Measurements from ENCODE around the gene ANXA4.
"Not testable (repeated sequence)": the region's sequence is repeated elsewhere in the genome, so short reads cannot be mapped to it uniquely, and the experiment has no call there.

The ANXA4 gene

GRCh38 chr2:69755862-69756467, 14.0 kb downstream of the ANXA4 start:
- DNase-seq, result no peak

- DNase-seq, result no peak
These were observed 20.1 kb downstream of the ANXA4 start for GRCh38 chr2:69762025-69762424.

- DNase-seq, result no peak
These were observed 20.9 kb downstream of the ANXA4 start for GRCh38 chr2:69762513-69763494.

- not testable (repeated sequence) for DNase-seq
These were observed 21.9 kb downstream of the ANXA4 start for GRCh38 chr2:69763831-69764230.

DNA sequence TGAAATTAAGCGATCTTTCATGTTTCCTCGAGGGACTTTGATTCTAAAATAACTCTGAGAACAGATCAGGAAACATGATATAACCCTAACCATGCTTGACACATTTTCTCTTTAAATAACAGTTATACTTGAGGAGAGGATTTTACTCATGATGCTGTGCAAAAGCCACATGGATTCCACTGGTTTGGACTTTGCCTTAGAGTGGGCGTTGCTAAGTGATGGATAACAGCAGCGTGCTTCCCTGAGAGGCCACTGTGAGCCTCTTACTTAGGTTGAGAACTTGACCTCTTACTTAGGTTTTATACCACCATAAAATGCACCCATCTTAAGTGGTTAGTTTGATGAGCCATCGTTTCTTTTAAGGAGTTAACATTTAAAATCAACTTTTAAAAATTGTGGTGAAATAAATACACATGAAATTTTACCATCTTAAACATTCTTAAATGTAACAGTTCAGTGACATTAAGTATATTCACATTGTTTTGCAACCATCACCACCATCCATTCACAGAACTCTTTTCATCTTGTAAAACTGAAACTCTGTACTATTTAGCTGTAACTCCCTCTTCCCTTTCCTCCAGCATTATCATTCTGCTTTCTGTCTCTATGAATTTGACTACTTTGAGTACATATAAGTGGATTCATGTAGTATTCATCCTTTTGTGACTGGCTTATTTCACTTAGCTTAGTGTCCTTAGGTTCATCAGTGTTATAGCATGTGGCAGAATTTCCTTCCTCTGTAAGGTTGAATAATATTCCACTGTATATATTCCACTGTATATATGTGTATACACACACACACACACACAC, 22.6 kb downstream of the ANXA4 start:
- no peak for DNase-seq

DNA sequence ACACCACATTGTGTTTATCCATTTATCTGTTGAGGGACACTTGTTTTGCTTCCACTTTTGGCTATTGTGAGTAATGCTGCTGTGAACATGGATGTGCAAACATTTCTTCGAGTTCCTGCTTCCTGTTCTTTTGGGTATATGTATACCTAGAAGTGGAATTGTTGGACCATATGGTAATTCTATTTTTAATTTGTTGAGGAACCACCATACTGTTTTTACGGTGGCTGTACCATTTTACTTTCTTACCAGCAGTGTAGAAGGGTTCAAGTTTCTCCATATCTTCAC, 23.1 kb downstream of the ANXA4 start:
- DNase-seq, result no peak

DNA sequence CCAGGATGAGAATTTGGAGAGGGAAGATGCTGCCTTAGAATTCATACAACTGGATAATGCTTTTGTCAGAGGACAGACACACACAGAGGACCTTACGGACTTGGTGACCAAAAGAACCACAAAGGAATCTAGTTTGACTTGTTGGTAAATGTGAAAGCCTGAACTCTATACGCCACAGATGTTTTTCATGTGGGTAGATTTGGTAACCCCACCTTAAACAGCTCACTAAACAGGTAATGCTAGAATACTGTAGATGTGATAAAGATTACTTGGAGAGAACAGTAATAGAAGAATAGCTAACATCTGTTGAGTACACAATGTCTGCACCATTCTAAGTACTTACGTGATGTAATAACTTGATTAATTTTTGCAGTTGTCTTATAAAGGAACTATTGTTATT, 24.1 kb downstream of the ANXA4 start:
- DNase-seq, result no peak

DNA sequence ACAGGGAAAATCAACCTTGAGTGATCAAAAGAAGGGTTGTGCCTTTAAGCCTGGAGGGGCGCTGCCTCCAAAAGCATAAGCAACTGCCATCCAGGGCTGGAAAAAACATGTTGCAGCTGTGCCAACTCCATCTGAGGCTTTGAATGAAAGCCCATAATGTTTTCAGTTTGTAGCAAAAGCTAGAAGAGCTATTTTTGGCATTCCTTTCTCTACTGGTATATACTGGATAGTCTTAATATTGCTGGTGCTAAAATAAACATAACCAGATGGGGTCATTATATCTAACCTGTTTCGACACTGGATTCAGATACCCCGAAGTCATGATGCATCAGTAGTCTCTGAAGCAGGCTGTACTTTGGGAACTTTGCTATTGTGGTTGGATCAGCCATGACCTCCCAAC, 25.1 kb downstream of the ANXA4 start:
- DNase-seq, result no peak

DNA sequence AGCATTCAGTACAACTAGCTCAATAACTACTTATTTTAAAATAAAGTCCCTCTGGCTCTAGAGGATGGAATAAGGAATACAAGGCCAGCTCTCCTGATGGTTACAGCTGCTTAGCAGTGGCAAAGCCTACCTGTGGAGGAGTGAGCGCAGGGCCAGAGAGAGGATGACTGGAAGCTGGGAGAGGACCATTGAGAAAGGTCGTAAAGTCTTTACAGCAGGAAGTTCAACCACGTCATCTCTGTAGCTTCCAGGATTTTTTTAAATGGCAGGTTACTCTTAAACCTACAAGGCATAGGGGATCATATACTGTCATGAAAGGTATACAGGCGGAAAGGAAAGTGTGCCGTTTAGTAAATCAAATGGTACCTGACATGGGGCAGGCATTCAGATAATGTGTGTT, 26.3 kb downstream of the ANXA4 start:
- DNase-seq, result no peak

DNA sequence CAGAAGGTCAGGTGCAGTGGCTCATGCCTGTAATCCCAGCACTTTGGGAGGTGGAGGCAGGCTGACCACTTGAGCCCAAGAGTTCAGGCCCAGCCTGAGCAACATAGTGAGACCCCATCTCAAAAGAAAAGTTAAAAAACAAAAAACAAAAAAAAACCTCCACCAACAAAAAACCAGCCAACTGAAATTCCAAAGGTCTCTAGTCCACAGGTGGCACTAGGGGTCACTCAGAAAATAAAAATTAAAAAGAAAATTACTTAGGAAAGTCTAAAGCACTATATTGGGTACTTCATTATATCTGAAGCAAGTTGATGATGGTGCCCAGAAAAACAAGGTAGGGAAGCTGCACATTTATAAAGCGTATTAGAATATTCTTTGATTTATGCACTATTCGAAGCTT, 26.9 kb downstream of the ANXA4 start:
- DNase-seq, result no peak

GRCh38 chr2:69769272-69769671, 27.3 kb downstream of the ANXA4 start:
- DNase-seq, result no peak

DNA sequence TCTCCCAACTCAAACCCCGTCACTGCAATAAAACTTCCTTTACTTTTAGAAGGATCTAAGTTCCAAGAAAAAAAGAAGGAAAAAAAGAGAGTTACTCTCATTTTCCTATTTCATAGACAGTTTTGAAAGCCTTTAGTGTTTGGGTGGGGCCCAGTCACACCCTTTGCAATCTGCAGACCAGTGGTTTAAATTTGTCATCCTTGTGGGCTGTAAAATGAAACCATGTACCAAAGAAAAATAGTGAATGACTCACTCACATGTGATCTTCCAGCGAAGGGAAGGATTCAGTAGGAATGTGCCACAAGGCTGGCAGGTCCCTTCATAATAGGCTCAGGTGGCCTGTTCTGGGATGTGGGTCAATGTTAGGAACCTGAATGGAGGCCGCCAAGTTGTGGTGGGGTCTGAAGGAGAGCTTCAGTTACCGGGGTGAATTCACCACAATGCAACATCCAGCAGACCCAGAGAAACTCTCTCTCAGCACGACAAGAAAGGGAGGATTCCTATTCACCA, 28.3 kb downstream of the ANXA4 start:
- DNase-seq, result no peak

GRCh38 chr2:69770747-69771146, 28.8 kb downstream of the ANXA4 start:
- no peak for DNase-seq

DNA sequence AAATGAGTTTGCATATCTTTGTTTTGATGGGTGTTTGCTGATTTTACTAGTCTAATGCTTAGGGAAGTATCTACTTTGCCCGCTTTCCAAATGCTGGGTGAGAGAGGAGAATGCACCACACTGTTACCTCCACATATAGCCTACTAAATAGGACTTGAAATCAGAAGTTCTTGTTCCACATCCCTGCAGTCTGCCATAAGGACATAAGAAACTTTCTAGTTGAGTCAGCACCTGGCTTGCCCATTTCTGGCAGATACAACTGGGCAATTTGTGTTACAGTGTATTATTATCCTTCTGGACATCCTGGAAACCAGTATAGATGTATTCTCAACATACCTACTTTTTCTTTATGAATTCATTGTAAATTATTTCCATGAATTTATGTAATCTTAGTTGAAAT, 29.5 kb downstream of the ANXA4 start:
- no peak for DNase-seq

- no peak for DNase-seq
These were observed 31.3 kb downstream of the ANXA4 start for GRCh38 chr2:69773206-69773605.

DNA sequence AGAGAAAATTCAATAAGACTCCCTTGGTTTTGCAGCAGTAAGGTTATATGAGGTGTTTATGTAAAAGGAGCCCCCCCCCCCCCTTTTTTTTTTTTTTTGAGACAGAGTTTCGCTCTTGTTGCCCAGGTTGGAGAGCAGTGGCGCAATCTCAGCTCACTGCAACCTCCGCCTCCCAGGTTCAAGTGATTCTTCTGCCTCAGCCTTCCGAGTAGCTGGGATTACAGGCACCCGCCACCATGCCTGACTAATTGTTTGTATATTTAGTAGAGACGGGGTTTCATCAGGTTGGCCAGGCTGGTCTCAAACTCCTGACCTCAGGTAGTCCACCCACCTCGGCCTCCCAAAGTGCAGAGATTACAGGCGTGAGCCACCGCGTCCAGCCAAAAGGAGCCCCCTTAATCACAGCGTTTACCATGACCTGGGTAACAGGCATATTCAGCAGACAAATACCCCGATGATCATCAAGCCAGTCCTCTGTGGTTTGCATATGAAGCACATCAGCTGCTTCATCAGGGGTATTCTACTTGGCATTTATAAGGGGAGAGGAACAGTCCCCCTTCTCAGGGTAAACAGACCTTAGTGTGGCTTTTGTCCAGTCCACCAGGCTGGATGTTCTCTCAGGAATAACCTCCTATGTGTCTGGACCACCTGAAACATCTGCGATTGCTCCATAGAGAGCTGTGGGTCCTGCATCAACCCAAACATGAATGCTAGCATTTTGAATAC, 32.5 kb downstream of the ANXA4 start:
- not testable (repeated sequence) for DNase-seq

DNA sequence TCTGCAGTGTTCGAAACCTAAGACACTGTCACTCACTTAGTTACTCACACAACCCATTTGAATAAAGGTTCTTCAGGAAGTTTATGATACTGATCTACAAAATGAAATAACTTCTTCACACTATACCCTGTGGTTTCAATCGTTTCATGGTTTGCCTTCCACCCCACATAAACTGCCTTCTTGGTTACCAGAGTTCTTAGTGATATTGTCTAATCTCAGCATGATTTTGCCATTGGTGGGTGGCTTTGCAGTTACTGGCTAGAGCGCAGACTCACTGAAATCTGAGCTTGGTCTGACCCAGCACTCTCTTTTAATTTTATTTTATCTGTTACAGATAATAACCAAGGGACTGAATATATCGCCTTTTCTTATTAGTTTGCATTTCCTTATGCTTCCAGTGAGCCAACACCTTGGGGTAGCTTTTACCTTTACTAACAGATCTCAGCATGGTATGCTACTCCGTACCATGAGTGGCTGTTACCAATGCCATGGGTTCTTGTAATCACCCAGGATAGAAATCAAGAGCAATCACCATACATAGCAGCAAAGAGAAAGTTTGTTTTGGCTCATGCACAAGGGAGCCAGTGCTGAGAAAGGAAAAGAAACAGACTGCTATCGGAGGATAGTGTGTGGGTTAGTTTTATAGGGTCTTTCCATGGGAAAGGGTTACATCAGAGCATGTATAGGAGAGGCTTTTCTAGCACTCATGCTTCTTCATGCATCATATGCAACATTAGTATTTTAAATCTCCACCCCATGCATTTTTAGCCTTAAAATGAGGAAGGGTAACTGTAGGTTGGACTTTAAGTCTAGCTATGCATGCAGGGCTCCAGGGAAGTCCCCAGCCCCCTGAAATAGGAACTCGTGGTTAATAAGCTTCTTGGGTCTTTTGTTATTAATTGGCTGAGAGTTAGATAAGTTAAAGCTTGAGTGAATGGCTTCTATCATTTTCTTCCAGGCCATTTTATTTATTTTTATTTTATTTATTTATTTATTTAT, 33.3 kb downstream of the ANXA4 start:
- no peak for DNase-seq

- no peak for DNase-seq
These were observed 35.2 kb downstream of the ANXA4 start for GRCh38 chr2:69776886-69777785.

GRCh38 chr2:69777786-69778105, 35.8 kb downstream of the ANXA4 start:
- DNase-seq, result no peak

- no peak for DNase-seq
These were observed 37.5 kb downstream of the ANXA4 start for GRCh38 chr2:69779258-69780001.

Measured in activated gamma-delta T cell (primary cell).